ENCODE results near the gene PCYT1B. TPM values are rescaled to one million over a fixed set of nuclear protein-coding genes. Genes with fewer than 3 reads are reported as not detected.

Gene PCYT1B
- total RNA-seq, 4 donors from 2014 or later, result 0.87 to 1.9 (median 1.2) TPM

- no peak overlapping the region for H3K4me3 ChIP-seq
- no peaks in the 10 kb centered on the region for H3K9me3 ChIP-seq
- no peaks in the 10 kb centered on the region for H3K27me3 ChIP-seq
- no peak for DNase-seq (ENCODE audit: low spot score in 2 of 2)
- H3K4me1 ChIP-seq, result no peaks in the 10 kb centered on the region
- no peak overlapping the region for H3K27ac ChIP-seq
- 67 to 75% methylated on average over 4 of the region's 4 CpGs for WGBS, 2 donors
- TF ChIP-seq EP300 (IDR thresholded peaks at IDR 0.05) (no peak), CTCF (IDR thresholded peaks at IDR 0.05) (no peak), POLR2A (IDR thresholded peaks at IDR 0.05) (no peak)
- H3K36me3 ChIP-seq, result no peaks in the 10 kb centered on the region
Observed at GRCh38 chrX:24567169-24567568, 80.0 kb downstream of the PCYT1B start.

DNA sequence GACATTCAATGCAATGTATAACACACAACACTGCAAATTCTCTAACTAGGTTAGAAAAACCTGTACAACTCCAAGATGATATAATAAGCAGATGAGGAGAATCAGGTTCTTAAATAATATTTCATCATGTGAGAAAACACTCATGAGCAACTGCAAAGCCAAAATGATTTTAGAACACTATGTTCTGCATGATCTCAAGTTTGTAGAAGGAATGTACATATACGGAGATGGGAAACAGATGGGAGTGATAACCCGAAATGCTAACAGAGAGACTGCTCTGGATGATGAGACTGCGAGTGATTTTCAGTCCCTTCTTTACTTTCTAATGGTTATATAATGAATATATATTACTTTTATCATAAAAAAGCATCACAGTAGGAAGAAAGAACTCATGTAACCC, 80.9 kb downstream of the PCYT1B start:
- H3K27ac ChIP-seq, result no peak overlapping the region
- no peak for DNase-seq (ENCODE audit: low spot score in 2 of 2)
- no peaks in the 10 kb centered on the region for H3K9me3 ChIP-seq

DNA sequence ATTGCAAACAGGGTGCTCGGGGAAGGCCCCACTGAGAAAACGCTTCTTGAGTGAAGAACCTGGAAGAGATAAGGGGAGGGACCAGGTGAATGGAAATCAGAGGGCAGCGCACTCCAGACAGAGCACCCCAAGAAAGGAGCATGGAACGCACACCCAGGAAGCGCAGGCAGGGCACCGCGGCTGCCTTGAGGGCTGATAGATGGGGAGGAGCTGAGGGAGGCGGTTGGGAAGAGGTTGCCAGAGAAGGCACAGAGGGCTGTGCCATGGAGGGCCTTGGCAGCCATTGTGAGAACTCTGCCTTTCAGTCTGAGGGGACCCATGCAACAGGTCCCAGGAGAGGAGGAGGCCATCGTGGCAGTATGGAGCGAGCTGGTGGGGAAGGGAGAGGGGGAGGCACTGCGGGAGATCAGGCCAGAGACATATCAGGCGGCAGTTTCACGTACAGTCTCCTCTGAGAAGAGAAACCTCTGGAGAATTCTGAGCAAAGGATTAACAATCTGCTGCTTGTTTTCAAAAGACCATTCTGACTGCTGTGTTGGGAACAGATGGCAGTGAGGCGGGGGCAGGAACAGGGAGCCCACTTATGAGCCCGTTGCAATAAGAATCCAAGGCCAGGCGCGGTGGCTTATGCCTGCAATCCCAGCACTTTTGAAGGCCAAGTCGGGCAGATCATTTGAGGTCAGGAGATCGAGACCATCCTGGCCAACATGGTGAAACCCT, 83.7 kb downstream of the PCYT1B start:
- no peaks in the 10 kb centered on the region for H3K4me1 ChIP-seq
- H3K27ac ChIP-seq, result no peak overlapping the region
- H3K36me3 ChIP-seq, result no peaks in the 10 kb centered on the region
- no peaks in the 10 kb centered on the region for H3K9me3 ChIP-seq
- WGBS, 2 donors, result 71 to 77% methylated on average over 9 to 19 of the region's 19 CpGs
- no peak overlapping the region for H3K4me3 ChIP-seq
- DNase-seq (ENCODE audit: low spot score in 2 of 2), result no peak
- no peaks in the 10 kb centered on the region for H3K27me3 ChIP-seq
- TF ChIP-seq CTCF (IDR thresholded peaks at IDR 0.05) (no peak), POLR2A (IDR thresholded peaks at IDR 0.05) (no peak), EP300 (IDR thresholded peaks at IDR 0.05) (no peak)

More for the DNA sequence above, 80.9 kb downstream of the PCYT1B start:
- WGBS, 2 donors, result 73 to 77% methylated on average over 3 of the region's 3 CpGs
- Histone ChIP-seq H3K4me3 (no peak overlapping the region), H3K27me3 (no peaks in the 10 kb centered on the region), H3K4me1 (no peaks in the 10 kb centered on the region), H3K36me3 (no peaks in the 10 kb centered on the region)
- TF ChIP-seq POLR2A (IDR thresholded peaks at IDR 0.05) (no peak), CTCF (IDR thresholded peaks at IDR 0.05) (no peak), EP300 (IDR thresholded peaks at IDR 0.05) (no peak)

DNA sequence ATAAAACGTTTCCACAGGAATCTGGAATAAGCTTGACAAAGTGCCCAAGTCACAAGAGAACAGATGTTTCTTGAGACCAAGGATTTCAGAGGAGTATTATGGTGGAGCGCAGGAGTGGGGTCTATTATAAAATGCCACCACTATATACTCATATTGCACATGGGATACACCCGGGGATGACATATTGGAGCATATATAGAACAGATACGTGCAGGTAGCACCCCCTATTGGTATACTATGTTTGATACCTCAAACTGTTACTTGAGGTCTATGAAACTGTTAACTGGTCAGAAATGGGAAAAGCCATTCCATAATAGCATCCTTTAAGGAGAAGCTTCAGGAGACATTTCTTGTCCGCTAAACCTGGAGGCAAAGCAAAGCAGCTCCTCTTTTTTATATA, 86.0 kb downstream of the PCYT1B start:
- TF ChIP-seq EP300 (IDR thresholded peaks at IDR 0.05) (no peak), CTCF (IDR thresholded peaks at IDR 0.05) (no peak), POLR2A (IDR thresholded peaks at IDR 0.05) (no peak)
- Histone ChIP-seq H3K4me1 (no peaks in the 10 kb centered on the region), H3K9me3 (no peaks in the 10 kb centered on the region), H3K4me3 (no peak overlapping the region), H3K27me3 (no peaks in the 10 kb centered on the region), H3K36me3 (no peaks in the 10 kb centered on the region), H3K27ac (no peak overlapping the region)
- 67 to 80% methylated on average over 5 of the region's 5 CpGs for WGBS, 2 donors
- DNase-seq (ENCODE audit: low spot score in 2 of 2), result no peak

- Histone ChIP-seq H3K9me3 (no peaks in the 10 kb centered on the region), H3K27ac (no peak overlapping the region), H3K4me1 (no peaks in the 10 kb centered on the region), H3K36me3 (no peaks in the 10 kb centered on the region), H3K27me3 (no peaks in the 10 kb centered on the region), H3K4me3 (no peak overlapping the region)
- DNase-seq (ENCODE audit: low spot score in 2 of 2), result peak in 1 of 2 donors; percentile 6
- WGBS, 2 donors, result 18 to 49% methylated on average over 4 of the region's 4 CpGs
- TF ChIP-seq POLR2A (IDR thresholded peaks at IDR 0.05), result no peak
- no peak for TF ChIP-seq EP300 (IDR thresholded peaks at IDR 0.05)
- no peak for TF ChIP-seq CTCF (IDR thresholded peaks at IDR 0.05)
Observed at GRCh38 chrX:24553011-24553410, 94.1 kb downstream of the PCYT1B start.
